ENCODE results near the gene GALNT10.

GALNT10 gene

DNA sequence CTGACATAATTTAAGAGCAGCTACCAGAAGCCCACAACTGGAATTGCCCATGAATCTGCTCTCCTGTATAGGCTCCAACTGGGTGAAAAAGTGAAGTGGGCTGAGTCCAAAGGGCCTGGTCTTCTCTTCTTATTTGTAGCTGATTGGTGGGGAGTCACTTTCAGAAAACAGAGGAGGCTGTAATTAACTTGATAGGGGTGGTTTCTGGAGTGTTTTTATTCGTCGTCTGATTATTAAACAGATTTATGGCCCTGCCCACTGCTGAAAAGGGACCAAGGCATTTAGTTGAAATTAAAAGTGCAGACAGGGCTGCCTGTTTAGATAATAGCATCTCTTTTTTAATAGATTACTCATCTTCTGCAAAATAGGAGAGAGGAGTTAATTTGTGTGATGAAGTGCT, 174.2 kb downstream of the GALNT10 start:
- TF ChIP-seq, protein P1, sequence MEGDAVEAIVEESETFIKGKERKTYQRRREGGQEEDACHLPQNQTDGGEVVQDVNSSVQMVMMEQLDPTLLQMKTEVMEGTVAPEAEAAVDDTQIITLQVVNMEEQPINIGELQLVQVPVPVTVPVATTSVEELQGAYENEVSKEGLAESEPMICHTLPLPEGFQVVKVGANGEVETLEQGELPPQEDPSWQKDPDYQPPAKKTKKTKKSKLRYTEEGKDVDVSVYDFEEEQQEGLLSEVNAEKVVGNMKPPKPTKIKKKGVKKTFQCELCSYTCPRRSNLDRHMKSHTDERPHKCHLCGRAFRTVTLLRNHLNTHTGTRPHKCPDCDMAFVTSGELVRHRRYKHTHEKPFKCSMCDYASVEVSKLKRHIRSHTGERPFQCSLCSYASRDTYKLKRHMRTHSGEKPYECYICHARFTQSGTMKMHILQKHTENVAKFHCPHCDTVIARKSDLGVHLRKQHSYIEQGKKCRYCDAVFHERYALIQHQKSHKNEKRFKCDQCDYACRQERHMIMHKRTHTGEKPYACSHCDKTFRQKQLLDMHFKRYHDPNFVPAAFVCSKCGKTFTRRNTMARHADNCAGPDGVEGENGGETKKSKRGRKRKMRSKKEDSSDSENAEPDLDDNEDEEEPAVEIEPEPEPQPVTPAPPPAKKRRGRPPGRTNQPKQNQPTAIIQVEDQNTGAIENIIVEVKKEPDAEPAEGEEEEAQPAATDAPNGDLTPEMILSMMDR (IDR thresholded peaks at IDR 0.05; ENCODE audit: low read depth, low read length), result no peak
- DNase-seq (ENCODE audit: low read depth in 2 of 2), result no peak
- no peak overlapping the region for H3K4me3 ChIP-seq (replicated peaks in 1 of 2; ENCODE audit: low read depth in 2 of 2, low read length in 2 of 2)

DNA sequence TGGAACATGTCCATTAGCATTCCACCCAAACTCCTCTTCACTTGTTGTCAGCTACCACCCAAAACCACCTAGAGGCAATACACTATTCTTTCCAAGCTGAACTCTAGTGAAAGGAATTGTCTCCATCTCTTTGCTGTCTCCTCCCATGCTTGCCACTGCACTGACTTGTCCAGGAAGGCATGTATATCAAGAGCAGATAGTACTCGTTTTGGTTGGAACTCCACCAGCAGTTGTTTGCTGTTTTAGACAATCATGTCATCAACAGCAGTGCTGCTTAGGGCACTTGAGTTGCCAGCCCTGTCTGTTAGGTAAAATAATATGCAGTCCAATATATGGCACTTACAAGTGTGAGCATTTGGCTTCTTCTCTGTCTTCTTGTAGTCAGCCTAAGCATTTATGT, 175.3 kb downstream of the GALNT10 start:
- DNase-seq (ENCODE audit: low read depth in 2 of 2), result peak; percentile 62 to 69
- TF ChIP-seq, protein P1 (IDR thresholded peaks at IDR 0.05; ENCODE audit: low read depth, low read length), result no peak

DNA sequence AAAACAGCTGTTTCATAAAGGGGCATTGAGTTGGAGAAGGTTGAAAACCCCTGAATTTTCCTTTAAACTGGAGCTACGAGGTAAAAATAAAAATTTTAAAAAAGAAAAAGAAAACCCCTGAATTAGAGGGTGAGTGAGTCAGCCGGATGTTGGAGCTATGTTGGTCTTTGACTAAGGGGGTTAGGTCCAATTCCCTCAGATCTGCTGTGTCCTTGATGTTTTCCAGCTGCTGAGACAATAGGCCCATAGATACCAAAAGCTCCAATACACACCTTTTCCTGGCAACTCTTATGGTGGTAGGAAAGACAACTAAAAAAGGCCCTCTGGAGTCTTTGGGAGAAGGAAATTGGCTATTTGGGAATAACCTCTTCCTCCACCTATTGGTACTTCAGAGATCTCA, 175.8 kb downstream of the GALNT10 start:
- peak; percentile 74 to 85 for DNase-seq (ENCODE audit: low read depth in 2 of 2)
- no peak overlapping the region for H3K4me3 ChIP-seq (replicated peaks in 1 of 2; ENCODE audit: low read depth in 2 of 2, low read length in 2 of 2)
- TF ChIP-seq, protein P1 (IDR thresholded peaks at IDR 0.05; ENCODE audit: low read depth, low read length), result no peak

More for the DNA sequence above, 175.3 kb downstream of the GALNT10 start:
- H3K4me3 ChIP-seq (replicated peaks in 1 of 2; ENCODE audit: low read depth in 2 of 2, low read length in 2 of 2), result no peak overlapping the region

DNA sequence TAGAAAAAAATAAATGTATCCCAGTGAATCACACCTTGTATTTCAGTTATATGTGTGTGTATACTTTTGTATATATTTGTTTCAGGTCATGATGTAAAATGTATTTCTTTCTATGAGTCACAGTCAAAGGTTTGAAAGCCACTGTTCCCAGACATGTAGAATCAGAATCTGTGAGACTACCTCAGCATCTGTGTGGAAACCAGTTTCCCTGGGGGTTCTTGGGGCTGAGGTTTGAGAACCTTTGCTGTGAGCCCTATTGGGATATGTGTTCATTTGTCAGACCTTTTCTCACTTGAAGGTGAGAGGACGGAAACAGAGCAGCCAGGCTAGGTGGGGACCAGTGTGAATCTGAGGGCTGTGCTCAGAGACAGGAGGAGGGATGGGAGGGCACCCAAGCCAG, 176.6 kb downstream of the GALNT10 start:
- DNase-seq (ENCODE audit: low read depth in 2 of 2), result peak in 1 of 2 donors; percentile 91
- TF ChIP-seq, protein P1 (IDR thresholded peaks at IDR 0.05; ENCODE audit: low read depth, low read length), result no peak
- no peak overlapping the region for H3K4me3 ChIP-seq (replicated peaks in 1 of 2; ENCODE audit: low read depth in 2 of 2, low read length in 2 of 2)

DNA sequence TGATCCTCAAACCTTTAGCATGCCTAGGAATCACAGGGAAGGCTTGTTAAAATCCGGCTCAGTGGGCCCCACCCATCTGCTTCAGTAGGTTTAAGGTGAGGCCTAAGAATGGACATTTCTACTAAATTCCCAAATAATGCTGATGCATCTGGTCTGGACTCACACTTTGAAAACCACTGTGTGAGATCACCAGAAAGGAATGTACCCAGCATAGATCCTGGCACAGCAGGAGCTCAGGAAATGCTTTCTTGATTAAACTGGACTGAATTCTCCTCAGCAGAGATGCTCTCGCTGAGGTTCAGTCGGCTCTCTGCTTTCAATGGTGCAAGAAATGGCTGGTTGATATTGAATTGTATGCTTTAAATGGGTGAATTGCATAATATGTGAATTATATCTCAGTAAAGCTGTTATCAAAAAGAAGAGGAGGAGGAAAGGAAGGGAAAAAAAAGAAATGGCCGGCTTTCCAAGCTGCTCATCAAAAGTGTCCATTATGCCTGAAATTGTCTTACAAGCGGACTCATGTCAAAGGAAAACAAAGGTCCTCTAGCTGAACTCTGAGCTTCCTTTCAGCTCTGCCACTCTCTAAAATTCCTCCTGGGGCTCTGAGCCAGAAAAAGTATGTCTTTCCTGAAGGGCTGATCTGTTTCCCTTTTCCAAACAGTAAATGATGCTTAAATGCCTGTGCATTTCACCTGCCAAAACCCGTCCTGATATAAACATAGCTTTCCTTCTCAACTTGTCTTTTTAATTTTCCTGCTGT, 177.7 kb downstream of the GALNT10 start:
- DNase-seq (ENCODE audit: low read depth in 2 of 2), result peak; percentile 96 to 98
- no peak overlapping the region for H3K4me3 ChIP-seq (replicated peaks in 1 of 2; ENCODE audit: low read depth in 2 of 2, low read length in 2 of 2)
- TF ChIP-seq, protein P1 (IDR thresholded peaks at IDR 0.05; ENCODE audit: low read depth, low read length), result no peak

DNA sequence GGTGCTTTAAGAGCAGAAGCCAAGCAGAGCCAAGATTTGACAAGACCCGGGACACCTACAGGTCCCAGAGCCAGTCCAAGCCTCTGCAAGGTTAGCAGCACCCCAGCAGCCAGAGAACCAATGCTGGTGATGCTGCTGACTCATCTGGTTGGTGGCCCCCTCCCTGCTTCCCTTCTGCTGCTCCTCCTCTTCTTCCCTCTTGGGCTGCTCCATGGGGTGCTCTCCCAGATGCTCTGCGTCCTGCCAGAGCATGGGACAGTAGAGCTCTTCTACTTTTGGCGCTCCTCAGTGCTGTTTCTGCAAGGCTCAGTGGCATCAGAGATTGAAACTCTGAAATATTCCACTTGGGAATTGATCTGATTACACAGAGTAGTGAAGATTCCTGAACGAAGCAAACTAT, 179.1 kb downstream of the GALNT10 start:
- H3K4me3 ChIP-seq (replicated peaks in 1 of 2; ENCODE audit: low read depth in 2 of 2, low read length in 2 of 2), result no peak overlapping the region
- peak in 1 of 2 donors; percentile 33 for DNase-seq (ENCODE audit: low read depth in 2 of 2)
- TF ChIP-seq, protein P1 (IDR thresholded peaks at IDR 0.05; ENCODE audit: low read depth, low read length), result no peak

Data from cardiac fibroblast (primary cell).